ENCODE measurements around the gene PCDHGB2. TPM values are rescaled to one million over a fixed set of nuclear protein-coding genes. Genes with fewer than 3 reads are reported as not detected.

Gene PCDHGB2
- total and polyA plus RNA-seq, 2 of the 8 experiments (the other 6 are each of a cell fraction or from before 2014, with no cell fraction given): 1.9 to 2.9 TPM

DNA sequence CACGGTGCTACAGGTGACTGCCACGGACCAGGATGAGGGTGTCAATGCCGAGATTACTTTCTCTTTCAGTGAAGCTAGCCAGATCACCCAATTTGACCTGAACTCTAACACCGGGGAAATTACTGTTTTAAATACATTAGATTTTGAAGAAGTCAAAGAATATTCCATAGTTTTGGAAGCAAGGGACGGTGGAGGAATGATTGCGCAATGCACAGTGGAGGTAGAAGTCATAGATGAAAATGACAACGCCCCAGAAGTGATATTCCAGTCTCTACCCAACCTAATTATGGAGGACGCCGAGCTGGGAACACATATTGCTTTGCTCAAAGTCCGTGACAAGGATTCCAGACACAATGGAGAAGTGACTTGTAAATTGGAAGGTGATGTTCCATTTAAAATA lies 28.9 kb downstream of the PCDHGB2 start:
- peaks cover 46 to 49% of the 10 kb centered on the region in 2 experiments for H3K9me3 ChIP-seq (ENCODE audit: insufficient read depth in 2 of 2, low read depth in 1 of 2, low read length in 1 of 2)
- no peak overlapping the region for H3K9ac ChIP-seq (replicated peaks in 1 of 4; ENCODE audit: extremely low read depth in 1 of 4, low read depth in 3 of 4, low read length in 3 of 4)
- peak overlapping the region in 1 of 4 experiments; percentile 36; a peak in 1 of 8 replicates for H3K4me3 ChIP-seq (ENCODE audit: extremely low read depth in 1 of 4, insufficient read depth in 2 of 4, low read depth in 3 of 4, low read length in 4 of 4)

More for the DNA sequence above, 28.9 kb downstream of the PCDHGB2 start:
- CTCF ChIA-PET (ENCODE audit: partially characterized antibody): interaction anchor here (0.9 to 8.7 kb wide), 16 partner anchors 12 to 207 kb away, joined by 3 to 68 read pairs (median 8); partner anchors contain the start of genes PCDHB10, PCDHB16, PCDHGA10 and PCDHGA2
- Histone ChIP-seq H2AFZ (ENCODE audit: low read length) (no peak overlapping the region), H4K5ac (ENCODE audit: insufficient read length, low read depth, low read length) (no peak overlapping the region), H3K4me1 (replicated peaks in 1 of 4; ENCODE audit: control insufficient read depth in 3 of 4, insufficient read depth in 4 of 4, low read length in 3 of 4) (no peaks in the 10 kb centered on the region), H4K8ac (ENCODE audit: extremely low read depth, insufficient read depth, low read length) (no peak overlapping the region), H2BK120ac (replicated peaks; ENCODE audit: low read depth, low read length) (no peak overlapping the region), H3K14ac (ENCODE audit: insufficient read length) (no peak overlapping the region), H3K36me3 (ENCODE audit: control insufficient read depth in 2 of 4, insufficient read depth in 4 of 4, low read length in 3 of 4) (peaks cover 3 to 29% (median 14%) of the 10 kb centered on the region in 4 experiments; a peak in 7 of 8 replicates), H3K23ac (ENCODE audit: insufficient read length) (no peak overlapping the region), H3K18ac (ENCODE audit: extremely low read depth, low read length) (no peak overlapping the region), H3K4me2 (ENCODE audit: insufficient read depth in 1 of 2, low read depth in 2 of 2, low read length in 2 of 2) (no peak overlapping the region; a peak in 1 of 4 replicates), H3K27ac (ENCODE audit: low read depth, low read length) (no peak overlapping the region), H2BK12ac (ENCODE audit: low read depth, low read length) (no peak overlapping the region), H2AK5ac (ENCODE audit: low read depth, low read length) (no peak overlapping the region), H3K4ac (replicated peaks; ENCODE audit: insufficient read length, low read depth, low read length) (no peak overlapping the region), H3K56ac (replicated peaks; ENCODE audit: insufficient read length, low read depth, low read length) (no peak overlapping the region), H4K20me1 (replicated peaks in 1 of 2; ENCODE audit: control insufficient read depth in 1 of 2, insufficient read depth in 2 of 2, low read length in 2 of 2) (no peaks in the 10 kb centered on the region), H3K27me3 (replicated peaks in 1 of 4; ENCODE audit: control insufficient read depth in 3 of 4, extremely low read depth in 1 of 4, insufficient read depth in 3 of 4, low read length in 3 of 4) (no peaks in the 10 kb centered on the region; a peak in 1 of 7 replicates), H4K91ac (replicated peaks; ENCODE audit: insufficient read length, low read length) (no peak overlapping the region), H2BK5ac (ENCODE audit: low read depth, low read length) (no peak overlapping the region), H2BK15ac (ENCODE audit: low read length) (no peak overlapping the region), H3K23me2 (ENCODE audit: low read depth, low read length) (no peaks in the 10 kb centered on the region; the same call in 1 of the 2 replicates), H3K79me2 (ENCODE audit: control insufficient read depth in 1 of 2, insufficient read depth in 2 of 2, low read length in 2 of 2) (no peaks in the 10 kb centered on the region), H2BK20ac (ENCODE audit: low read length) (no peak overlapping the region), H3K79me1 (ENCODE audit: low read depth, low read length) (no peaks in the 10 kb centered on the region)
- 96% methylated on average over 10 of the region's 10 CpGs; no CpG with 5 or more reads in 1 of the 2 experiments for WGBS, 2 experiments (ENCODE audit: extremely low coverage in 1 of 2, insufficient coverage in 1 of 2, insufficient read length in 1 of 2, insufficient replicate concordance in 2 of 2, low coverage in 1 of 2, low lambda C conversion rate in 2 of 2, missing lambda C conversion rate in 1 of 2)
- FAIRE-seq: no peak
- DNase-seq (ENCODE audit: low read depth in 1 of 2, low spot score in 2 of 2): no peak
- POLR2A ChIA-PET (ENCODE audit: partially characterized antibody): interaction anchor here (1.0 kb wide), 2 partner anchors 8 to 125 kb away, joined by 3 read pairs; no protein-coding TSS in a partner anchor
- TF ChIP-seq KDM5A (IDR thresholded peaks at IDR 0.05; ENCODE audit: low read length) (no peak), NANOG (IDR thresholded peaks at IDR 0.05; ENCODE audit: insufficient read depth, low read depth, low read length, poor library complexity, severe bottlenecking) (no peak), CEBPB (IDR thresholded peaks at IDR 0.05; ENCODE audit: low read depth, low read length) (peak; percentile 95)

All from H1 (cell line).